Measurements from ENCODE around the gene RBP4.
"Not testable (repeated sequence)": the region's sequence is repeated elsewhere in the genome, so short reads cannot be mapped to it uniquely, and the experiment has no call there.

Gene RBP4

GRCh38 chr10:93565446-93565845 lies 35.6 kb downstream of the RBP4 start:
- no peak for DNase-seq

GRCh38 chr10:93560541-93560940 lies 40.5 kb downstream of the RBP4 start:
- no peak for DNase-seq

GRCh38 chr10:93559490-93559889 lies 41.5 kb downstream of the RBP4 start:
- DNase-seq, result no peak

- peak; percentile 31 for DNase-seq
Measured at GRCh38 chr10:93554760-93555432, 46.1 kb downstream of the RBP4 start.

GRCh38 chr10:93554316-93554663 lies 46.7 kb downstream of the RBP4 start:
- DNase-seq, result no peak

- no peak for DNase-seq
Measured at GRCh38 chr10:93553482-93554315, 47.3 kb downstream of the RBP4 start.

- no peak for DNase-seq
Measured at GRCh38 chr10:93552780-93553179, 48.3 kb downstream of the RBP4 start.

GRCh38 chr10:93550606-93551005 lies 50.4 kb downstream of the RBP4 start:
- no peak for DNase-seq

- no peak for DNase-seq
Measured at GRCh38 chr10:93548376-93549071, 52.5 kb downstream of the RBP4 start.

- no peak for DNase-seq
Measured at GRCh38 chr10:93547522-93547921, 53.5 kb downstream of the RBP4 start.

- not testable (repeated sequence) for DNase-seq
Measured at GRCh38 chr10:93546995-93547394, 54.0 kb downstream of the RBP4 start.

- no peak for DNase-seq
Measured at GRCh38 chr10:93542358-93542791, 58.7 kb downstream of the RBP4 start.
